Measurements from ENCODE around the gene ELP6. TPM values are rescaled to one million over a fixed set of nuclear protein-coding genes. Genes with fewer than 3 reads are reported as not detected.

Gene ELP6
- total RNA-seq, 1 experiment from 2014 or later, result 46.2 TPM

DNA sequence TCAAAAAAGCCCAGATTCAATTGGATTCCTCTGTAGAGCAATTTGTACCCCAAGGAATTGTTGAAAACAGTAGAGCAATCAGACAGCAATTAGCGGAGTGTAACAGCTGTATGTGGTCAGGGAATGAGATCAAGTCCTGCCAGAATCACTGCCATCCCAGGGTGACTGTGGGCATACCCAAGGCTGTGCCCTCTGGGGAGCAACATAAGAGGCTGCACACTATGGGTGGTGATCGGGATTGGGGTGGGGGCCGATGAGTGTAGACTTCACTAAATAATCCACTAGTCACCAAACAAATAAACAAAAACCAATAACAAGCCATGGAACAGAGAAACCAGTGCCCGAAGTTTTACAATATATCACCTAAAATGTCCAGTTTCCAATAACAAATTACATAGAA, 12.1 kb upstream of the ELP6 start:
- no peaks in the 10 kb centered on the region for H3K27me3 ChIP-seq (replicated peaks; ENCODE audit: insufficient read depth, low read depth, low read length, poor library complexity)
- ChIA-PET POLR2A (ENCODE audit: low non-redundant PET) (no interaction called here), CTCF (no interaction called here)
- intact Hi-C loops (cut with micrococcal nuclease; ENCODE audit: unreplicated experiment), result no loop called here
- no peak overlapping the region for H3K27ac ChIP-seq (ENCODE audit: low read depth, low read length, poor library complexity, severe bottlenecking)
- no TSS peak for BruUV-seq (replicated peaks)
- no peak overlapping the region for H3K4me3 ChIP-seq (ENCODE audit: low read depth, low read length, poor library complexity, severe bottlenecking)
- no peaks in the 10 kb centered on the region for H3K36me3 ChIP-seq (ENCODE audit: insufficient read depth, low read length, poor library complexity, severe bottlenecking)
- TF ChIP-seq, protein P1, sequence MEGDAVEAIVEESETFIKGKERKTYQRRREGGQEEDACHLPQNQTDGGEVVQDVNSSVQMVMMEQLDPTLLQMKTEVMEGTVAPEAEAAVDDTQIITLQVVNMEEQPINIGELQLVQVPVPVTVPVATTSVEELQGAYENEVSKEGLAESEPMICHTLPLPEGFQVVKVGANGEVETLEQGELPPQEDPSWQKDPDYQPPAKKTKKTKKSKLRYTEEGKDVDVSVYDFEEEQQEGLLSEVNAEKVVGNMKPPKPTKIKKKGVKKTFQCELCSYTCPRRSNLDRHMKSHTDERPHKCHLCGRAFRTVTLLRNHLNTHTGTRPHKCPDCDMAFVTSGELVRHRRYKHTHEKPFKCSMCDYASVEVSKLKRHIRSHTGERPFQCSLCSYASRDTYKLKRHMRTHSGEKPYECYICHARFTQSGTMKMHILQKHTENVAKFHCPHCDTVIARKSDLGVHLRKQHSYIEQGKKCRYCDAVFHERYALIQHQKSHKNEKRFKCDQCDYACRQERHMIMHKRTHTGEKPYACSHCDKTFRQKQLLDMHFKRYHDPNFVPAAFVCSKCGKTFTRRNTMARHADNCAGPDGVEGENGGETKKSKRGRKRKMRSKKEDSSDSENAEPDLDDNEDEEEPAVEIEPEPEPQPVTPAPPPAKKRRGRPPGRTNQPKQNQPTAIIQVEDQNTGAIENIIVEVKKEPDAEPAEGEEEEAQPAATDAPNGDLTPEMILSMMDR (conservative IDR thresholded peaks at IDR 0.05; ENCODE audit: low read depth, low read length), result no peak
- TF ChIP-seq EZH2 (IDR thresholded peaks at IDR 0.05; ENCODE audit: borderline replicate concordance, low read depth, low read length, poor library complexity, severe bottlenecking), result no peak
- DNase-seq (ENCODE audit: low spot score), result no peak
- no peaks in the 10 kb centered on the region for H3K4me1 ChIP-seq (ENCODE audit: insufficient read depth, low read length, poor library complexity, severe bottlenecking)
- no peaks in the 10 kb centered on the region for H3K9me3 ChIP-seq (ENCODE audit: low read depth, low read length, poor library complexity, severe bottlenecking)

DNA sequence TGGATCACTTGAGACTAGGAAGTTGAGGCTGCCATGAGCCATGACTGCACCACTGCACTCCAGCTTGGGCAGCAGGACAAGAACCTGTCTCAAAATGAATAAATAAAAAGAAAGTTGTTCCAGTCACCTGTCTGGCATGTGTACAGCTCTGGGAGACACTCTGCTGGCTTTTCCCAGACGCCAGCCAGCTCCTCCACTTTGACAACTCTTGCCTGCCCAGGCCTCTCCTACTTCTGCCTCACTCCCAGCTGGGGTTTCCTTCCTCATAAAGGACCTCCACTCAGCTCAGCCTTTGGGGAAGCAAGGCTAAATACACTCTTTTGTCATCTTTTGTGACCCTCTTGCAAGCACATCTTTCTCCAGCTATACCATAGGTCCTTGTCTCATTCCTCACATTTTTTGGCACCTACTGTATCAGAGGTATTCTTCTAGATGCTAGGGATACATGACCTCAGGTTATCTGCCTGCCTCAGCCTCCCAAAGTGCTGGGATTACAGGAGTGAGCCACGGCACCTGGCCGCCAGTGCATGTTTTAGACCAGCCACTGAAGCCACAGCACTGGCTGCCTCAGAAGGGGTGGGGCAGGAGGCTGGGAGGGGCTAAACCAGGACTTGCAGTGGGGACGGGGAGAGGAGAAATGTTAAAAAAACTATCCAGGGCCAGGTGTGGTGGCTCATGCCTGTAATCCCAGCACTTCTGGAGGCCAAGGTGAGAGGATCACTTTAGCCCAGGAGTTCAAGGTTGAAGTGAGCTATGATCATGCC, 10.0 kb upstream of the ELP6 start:
- intact Hi-C loops (cut with micrococcal nuclease; ENCODE audit: unreplicated experiment), result loop anchor here (5.0 kb wide), 1 partner anchor 139 kb away; no protein-coding TSS in a partner anchor
- Histone ChIP-seq H3K4me3 (ENCODE audit: low read depth, low read length, poor library complexity, severe bottlenecking) (no peak overlapping the region), H3K36me3 (ENCODE audit: insufficient read depth, low read length, poor library complexity, severe bottlenecking) (no peaks in the 10 kb centered on the region), H3K9me3 (ENCODE audit: low read depth, low read length, poor library complexity, severe bottlenecking) (no peaks in the 10 kb centered on the region), H3K27ac (ENCODE audit: low read depth, low read length, poor library complexity, severe bottlenecking) (no peak overlapping the region), H3K4me1 (ENCODE audit: insufficient read depth, low read length, poor library complexity, severe bottlenecking) (no peaks in the 10 kb centered on the region), H3K27me3 (replicated peaks; ENCODE audit: insufficient read depth, low read depth, low read length, poor library complexity) (no peaks in the 10 kb centered on the region)
- DNase-seq (ENCODE audit: low spot score), result no peak
- TF ChIP-seq, protein P1 (conservative IDR thresholded peaks at IDR 0.05; ENCODE audit: low read depth, low read length), result no peak
- TF ChIP-seq EZH2 (IDR thresholded peaks at IDR 0.05; ENCODE audit: borderline replicate concordance, low read depth, low read length, poor library complexity, severe bottlenecking), result no peak
- ChIA-PET CTCF (interaction anchor here (0.6 kb wide), 1 partner anchor 265 kb away, joined by 3 read pairs; no protein-coding TSS in a partner anchor), POLR2A (ENCODE audit: low non-redundant PET) (no interaction called here)
- BruUV-seq (replicated peaks), result no TSS peak

DNA sequence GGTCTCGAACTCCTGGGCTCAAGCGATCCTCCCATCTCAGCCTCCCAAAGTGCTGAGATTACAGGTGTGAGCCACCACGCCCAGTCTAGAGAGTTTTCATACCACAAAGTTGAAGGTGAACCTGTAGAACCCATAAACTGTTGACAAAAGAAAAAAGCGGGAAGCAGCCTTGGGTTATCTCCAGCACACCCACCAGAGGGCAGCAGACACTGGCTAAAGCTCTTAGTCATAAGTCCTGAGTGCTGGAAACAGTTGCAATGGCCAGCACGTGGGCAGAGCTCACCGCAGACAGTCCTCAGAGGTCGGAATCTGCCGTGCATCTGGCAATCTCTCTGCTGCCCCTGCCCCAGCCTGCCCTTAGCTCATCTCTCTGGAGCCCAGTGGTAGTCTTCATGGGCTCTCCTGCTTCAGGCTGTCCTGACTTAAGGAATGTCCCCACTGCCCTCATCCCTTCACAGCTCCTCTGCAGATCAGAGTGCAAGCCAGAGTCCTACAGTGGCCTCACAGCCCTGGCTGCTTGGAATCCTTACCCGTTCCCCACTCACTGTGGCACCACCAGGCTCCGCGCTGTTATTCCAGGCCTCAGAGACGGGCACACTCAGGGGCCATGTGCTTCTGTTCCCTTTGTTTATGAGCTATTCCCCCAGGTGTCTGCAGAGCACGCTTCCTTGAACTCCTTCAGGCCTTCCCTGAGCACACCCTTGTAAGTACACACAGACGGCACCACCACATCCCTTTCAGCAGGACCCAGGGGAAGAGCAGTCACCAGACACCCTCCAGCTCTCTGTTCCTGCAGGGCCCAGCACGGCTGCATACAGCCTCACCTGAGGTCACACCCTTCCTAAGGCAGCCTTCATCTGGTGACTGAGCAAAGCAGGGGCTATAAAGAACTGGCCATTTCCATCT, 8.8 kb upstream of the ELP6 start:
- intact Hi-C loops (cut with micrococcal nuclease; ENCODE audit: unreplicated experiment), result loop anchor here (1.0 to 5.0 kb wide), 2 partner anchors 140 to 267 kb away; no protein-coding TSS in a partner anchor
- DNase-seq (ENCODE audit: low spot score), result peak; percentile 86
- no TSS peak for BruUV-seq (replicated peaks)
- H3K9me3 ChIP-seq (ENCODE audit: low read depth, low read length, poor library complexity, severe bottlenecking), result no peaks in the 10 kb centered on the region
- peak overlapping the region; percentile 50 for H3K27ac ChIP-seq (ENCODE audit: low read depth, low read length, poor library complexity, severe bottlenecking)
- ChIA-PET CTCF (interaction anchor here (0.6 to 1.2 kb wide), 4 partner anchors 13 to 629 kb away, joined by 3 to 18 read pairs (median 4); no protein-coding TSS in a partner anchor), POLR2A (ENCODE audit: low non-redundant PET) (interaction anchor here (0.5 kb wide), 1 partner anchor 268 kb away, joined by 4 read pairs; no protein-coding TSS in a partner anchor)
- H3K4me3 ChIP-seq (ENCODE audit: low read depth, low read length, poor library complexity, severe bottlenecking), result no peak overlapping the region
- no peaks in the 10 kb centered on the region for H3K27me3 ChIP-seq (replicated peaks; ENCODE audit: insufficient read depth, low read depth, low read length, poor library complexity)
- no peaks in the 10 kb centered on the region for H3K4me1 ChIP-seq (ENCODE audit: insufficient read depth, low read length, poor library complexity, severe bottlenecking)
- H3K36me3 ChIP-seq (ENCODE audit: insufficient read depth, low read length, poor library complexity, severe bottlenecking), result no peaks in the 10 kb centered on the region
- TF ChIP-seq, protein P1 (conservative IDR thresholded peaks at IDR 0.05; ENCODE audit: low read depth, low read length), result peak; percentile 68
- TF ChIP-seq EZH2 (IDR thresholded peaks at IDR 0.05; ENCODE audit: borderline replicate concordance, low read depth, low read length, poor library complexity, severe bottlenecking), result no peak

Data from A673 (cell line).